Prostate gland (tissue), 2 donors: ENCODE data around the gene TOM1L2. TPM values are rescaled to one million over a fixed set of nuclear protein-coding genes. Genes with fewer than 3 reads are reported as not detected.
A peak's percentile ranks its signal among the peaks of the same experiment; 100 is the strongest.

Experiments
- DNase-seq: peaks from one replicate; pipeline ENCODE4 v3.0.0-alpha.2; 2019; ENCODE audit warnings: low spot score
- H3K27ac ChIP-seq, 2 donors: fragments of 200-600 bp; sonication (generic); 2 replicates each; pipeline ENCODE4 v1.5.1; 2017 to 2019
- H3K27me3 ChIP-seq: fragments of 200-600 bp; sonication (generic); replicated peaks from 2 replicates; pipeline ENCODE4 v1.5.1; 2019; ENCODE audit not compliant: insufficient read depth
- H3K36me3 ChIP-seq, 2 donors: fragments of 200-600 bp; sonication (generic); 1 replicate in 1 of 2; 2 replicates in 1 of 2; pipeline versions ENCODE4 v1.5.1 to v1.8.1; 2017 to 2019
- H3K4me1 ChIP-seq: fragments of 200-600 bp; sonication (generic); replicated peaks from 2 replicates; pipeline ENCODE4 v1.5.1; 2019
- H3K4me3 ChIP-seq, 2 donors: fragments of 200-600 bp; sonication (generic); 2 replicates each; pipeline ENCODE4 v1.5.1; 2017 to 2019
- H3K9me3 ChIP-seq: fragments of 200-600 bp; sonication (generic); 2 replicates; pipeline ENCODE4 v1.5.1; 2017
- CTCF ChIP-seq, 4 experiments: fragments of 200-600 bp in 2 of 4; fragments of 450-650 bp in 2 of 4; sonication (generic) in 2 of 4; IDR thresholded peaks; 1 replicate in 3 of 4; 2 replicates in 1 of 4; pipeline ENCODE4 v1.5.1; 2016 to 2019; ENCODE audit warnings: antibody characterized with exemption in 4 of 4, mild to moderate bottlenecking in 2 of 4, moderate library complexity in 2 of 4
- POLR2A ChIP-seq: fragments of 450-650 bp; IDR thresholded peaks from one replicate; pipeline ENCODE4 v1.6.1; 2016; ENCODE audit warnings: antibody characterized with exemption, mild to moderate bottlenecking
- POLR2AphosphoS5 ChIP-seq: sonication (generic); formaldehyde crosslinking; IDR thresholded peaks from one replicate; pipeline ENCODE4 v1.6.1; 2017; ENCODE audit warnings: antibody characterized with exemption
- WGBS: methylation state at CpG from one replicate; pipeline ENCODE4 v1.1.5; 2018; 5-methylcytosine and 5-hydroxymethylcytosine counted together
- intact Hi-C: fragments of 100-400 bp; cut with DNase I; formaldehyde crosslinking; loops from one replicate; pipeline ENCODE4 v1.14.2; 2022
- total RNA-seq, 2 donors: library from RNA; depleted of rRNA; stranded (reverse); fragments of >200 nt; gene quantifications; one replicate each; pipeline ENCODE4 v1.1.0, GENCODE V29; 2016

Gene TOM1L2
- total RNA-seq, 2 donors from 2014 or later: 162 to 185 TPM

- no peaks in the 10 kb centered on the region for H3K27me3 ChIP-seq
- peaks cover 15% of the 10 kb centered on the region for H3K4me1 ChIP-seq
- H3K36me3 ChIP-seq: no peaks in the 10 kb centered on the region
- WGBS: 87% methylated on average over 9 of the region's 9 CpGs
- H3K9me3 ChIP-seq: no peaks in the 10 kb centered on the region
- H3K27ac ChIP-seq: no peak overlapping the region
- H3K4me3 ChIP-seq: no peak overlapping the region
- intact Hi-C loops: no loop called here
- TF ChIP-seq POLR2AphosphoS5: no peak
- TF ChIP-seq CTCF (IDR thresholded peaks at IDR 0.05): no peak
- TF ChIP-seq POLR2A: no peak
- DNase-seq: no peak
These were observed 67.8 kb downstream of the TOM1L2 start for GRCh38 chr17:17904166-17905035.

GRCh38 chr17:17902877-17903276 is 69.3 kb downstream of the TOM1L2 start:
- intact Hi-C loops: no loop called here
- Histone ChIP-seq H3K4me3 (no peak overlapping the region), H3K9me3 (no peaks in the 10 kb centered on the region), H3K27me3 (no peaks in the 10 kb centered on the region), H3K27ac (no peak overlapping the region), H3K4me1 (peaks cover 15% of the 10 kb centered on the region), H3K36me3 (no peaks in the 10 kb centered on the region)
- 86% methylated on average over 4 of the region's 4 CpGs for WGBS
- TF ChIP-seq POLR2AphosphoS5 (no peak), CTCF (IDR thresholded peaks at IDR 0.05) (no peak)
- DNase-seq: no peak

DNA sequence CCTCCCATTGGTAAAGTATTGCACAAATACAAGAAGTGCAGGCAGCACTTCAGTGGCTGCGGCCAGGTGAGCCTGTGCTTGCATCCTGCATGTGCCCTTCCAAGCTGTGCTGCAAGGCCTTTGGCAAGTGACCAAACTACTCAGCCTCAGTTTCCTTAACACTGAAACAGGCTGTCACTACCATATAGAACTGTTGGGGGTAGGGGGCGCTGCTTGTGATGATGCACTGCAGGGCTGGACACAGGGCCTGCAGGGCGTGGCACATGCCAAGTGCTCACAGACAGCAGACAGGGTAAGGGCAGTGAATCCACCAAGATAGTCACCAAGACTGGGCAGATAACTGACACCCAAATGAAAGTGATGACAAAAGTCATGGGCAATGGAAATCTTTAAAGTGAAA is 69.8 kb downstream of the TOM1L2 start:
- intact Hi-C loops: no loop called here
- H3K27ac ChIP-seq: no peak overlapping the region
- H3K9me3 ChIP-seq: no peaks in the 10 kb centered on the region
- no peak for DNase-seq
- WGBS: 93% methylated on average over 3 of the region's 3 CpGs
- H3K4me1 ChIP-seq: peaks cover 13% of the 10 kb centered on the region
- H3K4me3 ChIP-seq: no peak overlapping the region
- no peak for TF ChIP-seq POLR2AphosphoS5
- TF ChIP-seq POLR2A: no peak
- TF ChIP-seq CTCF (IDR thresholded peaks at IDR 0.05): no peak
- H3K27me3 ChIP-seq: no peaks in the 10 kb centered on the region
- no peaks in the 10 kb centered on the region for H3K36me3 ChIP-seq

DNA sequence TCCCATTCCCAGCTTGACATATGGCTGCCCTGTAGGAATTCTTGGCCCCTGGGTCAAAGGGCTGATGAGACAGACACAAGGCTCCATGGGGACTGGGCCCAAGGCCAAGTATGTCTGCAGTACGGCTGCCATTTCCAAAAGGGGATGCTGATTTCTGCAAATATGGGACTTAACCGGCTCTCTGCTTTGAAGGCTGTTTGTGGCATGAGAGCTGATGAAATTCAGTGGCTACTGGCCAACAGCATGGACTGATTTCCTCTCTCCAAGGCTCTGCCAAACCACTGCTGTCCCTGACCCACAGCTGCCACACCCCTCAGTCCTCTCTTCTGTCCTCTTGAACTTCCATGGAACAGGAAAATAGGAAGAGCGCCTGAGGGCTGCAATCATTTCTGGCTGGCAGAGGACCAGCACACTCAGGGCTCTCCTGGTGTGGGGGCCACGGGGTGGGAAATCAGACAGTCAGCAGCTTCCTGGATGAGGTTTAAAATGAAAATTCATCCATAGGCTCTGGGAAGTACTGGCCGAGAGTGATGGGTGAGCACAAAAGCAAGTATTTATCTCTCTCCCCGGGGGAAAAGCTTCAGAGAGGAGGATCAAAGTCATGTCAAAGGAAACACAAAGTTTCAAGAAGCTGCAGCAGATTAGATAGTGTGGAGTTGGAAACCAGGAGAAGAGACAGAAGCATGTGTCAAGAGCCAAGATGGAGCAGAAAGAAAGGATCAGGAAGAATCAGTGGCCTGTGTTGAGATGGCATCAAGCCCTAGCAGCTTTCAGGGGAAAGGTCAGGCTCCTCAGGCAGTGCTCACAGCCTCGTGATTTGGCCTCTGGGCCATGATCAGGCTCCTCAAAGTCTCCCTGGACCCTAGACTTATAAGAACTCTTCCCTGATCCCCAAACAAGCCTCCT is 71.3 kb downstream of the TOM1L2 start:
- 15% methylated on average over 7 of the region's 7 CpGs for WGBS
- intact Hi-C loops: no loop called here
- Histone ChIP-seq H3K4me3 (no peak overlapping the region), H3K27ac (peak overlapping the region; percentile 40 to 63), H3K27me3 (no peaks in the 10 kb centered on the region), H3K36me3 (no peaks in the 10 kb centered on the region), H3K4me1 (peaks cover 2% of the 10 kb centered on the region), H3K9me3 (no peaks in the 10 kb centered on the region)
- no peak for TF ChIP-seq CTCF (IDR thresholded peaks at IDR 0.05)
- TF ChIP-seq POLR2A: no peak
- peak; percentile 77 for TF ChIP-seq POLR2AphosphoS5
- DNase-seq: peak; percentile 85
